Activated T-helper 9 cell treated with anti-CD3 and anti-CD28 coated beads, Interleukin-2, amount 50 U/mL, for 16 hours (primary cell): ENCODE results near the gene FNDC11.
A peak's percentile ranks its signal among the peaks of the same experiment; 100 is the strongest.
"Not testable (repeated sequence)": the region's sequence is repeated elsewhere in the genome, so short reads cannot be mapped to it uniquely, and the experiment has no call there.

ENCODE experiments used
- DNase-seq: peaks from one replicate; pipeline ENCODE4 v3.0.0-alpha.2; 2020; ENCODE audit warnings: low read depth

Gene FNDC11

DNA sequence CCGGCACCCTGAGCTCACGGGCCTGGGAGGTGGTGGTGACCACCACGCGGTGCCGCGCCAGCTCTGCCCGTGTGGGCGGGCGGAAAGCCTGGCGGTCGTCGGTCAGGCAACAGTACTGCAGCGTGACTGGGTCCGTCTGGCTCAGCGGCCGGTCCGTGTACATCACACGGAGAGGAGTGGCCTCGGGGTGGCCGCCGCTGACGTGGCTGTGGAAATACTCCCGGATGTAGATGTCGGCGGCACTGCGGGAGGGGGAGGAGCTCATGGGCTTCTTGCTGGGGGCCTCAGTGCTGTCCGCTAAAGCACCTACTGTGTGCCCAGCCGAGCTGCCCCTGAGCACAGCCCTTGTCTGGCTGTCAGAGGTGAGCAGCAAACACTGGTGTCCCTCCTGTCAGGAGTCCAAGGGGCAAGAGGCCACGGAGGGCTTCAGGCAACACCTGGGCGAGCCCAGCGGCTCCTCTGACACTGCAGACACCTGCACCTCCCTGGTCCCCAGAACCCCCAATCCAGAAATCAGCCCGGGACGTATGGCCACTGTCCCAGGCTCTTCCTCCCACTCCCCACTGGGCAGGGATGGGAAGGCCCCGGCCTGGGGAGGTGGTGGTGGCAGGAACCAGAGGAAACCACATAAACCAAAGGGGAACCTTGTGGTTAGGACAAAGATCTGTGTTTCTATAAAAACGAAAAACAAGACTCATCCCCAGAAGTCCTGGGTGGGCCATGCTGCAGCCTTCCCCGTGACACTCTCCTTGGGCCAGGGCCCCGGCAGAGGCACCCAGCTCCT, 13.6 kb downstream of the FNDC11 start:
- DNase-seq = no peak

DNA sequence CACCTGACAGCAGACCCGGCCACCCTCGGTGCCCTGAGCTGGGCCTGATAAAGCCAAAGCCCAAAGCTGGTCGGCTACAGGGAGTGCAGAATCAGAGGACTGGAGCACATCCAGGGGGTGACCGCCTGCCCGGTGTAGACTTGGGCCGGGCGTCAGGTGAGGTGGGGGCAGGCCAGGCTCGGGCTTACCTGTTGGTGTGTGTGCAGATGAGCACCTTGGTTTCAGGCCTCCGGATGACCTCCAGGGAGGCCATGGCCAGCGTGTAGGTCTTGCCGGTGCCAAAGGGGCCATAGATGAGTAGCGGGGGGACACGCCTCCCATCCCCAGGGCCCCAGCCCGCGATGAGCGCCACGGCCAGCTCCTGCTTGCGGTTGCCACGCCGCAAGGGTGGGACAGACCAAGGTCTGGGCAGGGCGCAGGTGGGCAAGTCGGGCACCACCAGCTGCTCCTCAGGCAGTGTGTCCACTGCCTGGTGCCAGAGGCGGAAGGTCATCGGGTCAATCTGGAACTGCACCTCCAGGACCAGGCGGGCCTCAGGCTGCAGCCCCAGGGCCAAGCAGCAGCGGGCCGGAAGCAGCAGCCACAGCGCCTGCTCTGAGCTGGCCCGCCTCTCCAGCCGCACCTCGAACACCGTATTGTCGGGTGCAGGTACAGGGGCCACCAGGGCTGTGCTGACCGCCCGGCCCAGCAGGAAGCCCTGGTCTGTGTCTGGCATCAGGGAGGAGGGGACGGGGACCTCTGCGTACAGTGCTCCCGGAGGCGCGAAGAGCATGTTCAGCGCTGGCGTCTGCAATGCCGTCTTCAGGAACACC, 14.4 kb downstream of the FNDC11 start:
- DNase-seq = no peak

DNA sequence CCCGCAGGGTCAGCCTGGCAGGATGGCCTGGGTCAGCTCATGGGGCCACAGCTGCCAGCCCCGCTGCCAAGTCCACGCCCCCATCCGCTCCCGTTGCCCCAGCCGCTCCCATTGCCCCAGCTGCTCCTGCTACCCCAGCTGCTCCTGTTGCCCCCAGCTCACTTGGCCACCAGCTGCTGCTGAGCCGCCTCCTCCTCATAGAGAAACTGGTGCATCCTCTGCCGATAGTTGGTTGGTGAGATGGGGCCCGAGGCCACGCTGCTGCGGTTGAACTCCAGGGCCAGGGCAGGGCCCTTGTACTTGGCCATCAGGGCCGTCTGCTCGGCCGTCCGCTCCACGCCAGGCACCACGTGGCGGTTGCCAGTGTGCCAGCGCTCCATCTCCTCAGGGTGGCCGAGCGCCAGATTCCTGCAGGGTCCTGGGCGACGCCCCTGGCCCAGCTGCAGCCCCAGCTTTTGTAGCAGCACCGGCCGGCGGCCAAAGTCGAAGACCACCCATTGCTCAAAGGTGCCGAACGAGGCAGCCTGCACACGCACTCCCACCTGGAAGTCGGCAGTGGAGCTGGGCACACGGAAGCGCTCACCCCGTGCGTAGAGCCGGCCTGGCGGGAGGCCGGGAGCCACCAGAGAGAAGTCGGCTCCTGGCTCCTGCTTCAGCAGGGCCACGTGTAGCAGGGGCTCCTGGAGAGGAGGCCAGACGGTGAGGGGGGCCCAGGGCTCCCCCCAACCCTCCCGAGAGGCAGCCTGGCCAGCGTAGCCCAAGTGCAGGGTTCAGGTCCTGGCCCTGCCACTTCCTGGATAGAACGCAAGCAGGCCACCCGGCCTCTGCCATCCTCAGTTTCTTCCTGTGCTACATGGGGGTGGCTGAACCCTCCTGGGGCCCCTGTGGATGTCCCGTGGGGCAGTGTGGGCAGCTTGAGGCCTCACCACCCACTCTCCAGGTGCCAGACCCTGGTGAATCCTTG, 15.3 kb downstream of the FNDC11 start:
- DNase-seq = no peak

GRCh38 chr20:63570281-63571086, 16.5 kb downstream of the FNDC11 start:
- no peak for DNase-seq

DNA sequence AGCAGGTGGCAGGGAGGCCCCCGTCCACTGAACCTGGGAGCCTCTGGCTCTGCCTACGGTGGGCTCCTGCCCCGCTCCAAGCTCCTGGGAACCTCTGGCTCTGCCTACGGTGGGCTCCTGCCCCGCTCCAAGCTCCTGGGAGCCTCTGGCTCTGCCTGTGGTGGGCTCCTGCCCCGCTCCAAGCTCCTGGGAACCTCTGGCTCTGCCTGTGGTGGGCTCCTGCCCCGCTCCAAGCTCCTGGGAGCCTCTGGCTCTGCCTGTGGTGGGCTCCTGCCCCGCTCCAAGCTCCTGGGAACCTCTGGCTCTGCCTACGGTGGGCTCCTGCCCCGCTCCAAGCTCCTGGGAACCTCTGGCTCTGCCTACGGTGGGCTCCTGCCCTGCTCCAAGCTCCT, 17.1 kb downstream of the FNDC11 start:
- not testable (repeated sequence) for DNase-seq

DNA sequence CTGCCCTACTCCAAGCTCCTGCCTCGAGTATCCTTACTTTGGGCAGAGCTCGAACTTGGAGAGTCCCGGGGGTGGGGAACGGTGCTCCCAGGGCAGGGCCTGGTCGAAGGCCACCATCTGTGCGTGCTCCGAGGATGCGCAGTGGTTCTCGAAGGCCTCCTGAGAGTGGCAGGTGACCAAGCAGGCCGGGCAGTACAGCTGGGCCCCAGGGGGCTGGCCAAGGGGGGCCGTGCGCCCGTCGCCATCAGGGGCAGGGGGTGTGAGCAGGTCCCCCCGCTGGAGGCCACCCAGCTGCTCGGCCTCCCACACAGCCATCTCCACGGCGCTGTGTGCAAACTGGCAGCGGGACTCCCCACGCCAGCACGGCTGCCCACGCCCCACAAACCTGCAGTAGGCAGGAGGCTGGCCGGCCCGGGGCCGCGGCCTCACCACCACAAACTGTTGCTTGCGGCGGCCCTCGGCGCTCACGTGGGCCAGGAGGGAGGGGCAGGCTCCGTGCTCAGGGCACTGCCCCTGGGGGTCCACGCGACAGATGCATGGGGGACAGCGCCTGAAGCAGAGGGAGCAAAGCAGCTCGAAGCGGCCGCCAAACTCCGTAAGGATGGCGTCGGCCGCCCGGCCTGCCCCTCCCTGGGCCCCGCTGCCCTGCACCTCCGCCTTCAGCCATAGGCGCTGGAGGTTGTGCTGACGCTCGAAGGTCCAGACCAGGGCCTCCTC, 18.3 kb downstream of the FNDC11 start:
- no peak for DNase-seq

GRCh38 chr20:63572788-63573646, 19.1 kb downstream of the FNDC11 start:
- DNase-seq = no peak

- DNase-seq = no peak
Measured at GRCh38 chr20:63573647-63574131, 19.7 kb downstream of the FNDC11 start.

- DNase-seq = peak; percentile 36
Measured at GRCh38 chr20:63574156-63574828, 20.3 kb downstream of the FNDC11 start, which contains the start of gene HELZ2. HELZ2 (minus strand) TSS chr20:63574239; CDS start chr20:63572385, 1,854 bp downstream.

- DNase-seq = no peak
Measured at GRCh38 chr20:63574829-63575743, 21.1 kb downstream of the FNDC11 start.

DNA sequence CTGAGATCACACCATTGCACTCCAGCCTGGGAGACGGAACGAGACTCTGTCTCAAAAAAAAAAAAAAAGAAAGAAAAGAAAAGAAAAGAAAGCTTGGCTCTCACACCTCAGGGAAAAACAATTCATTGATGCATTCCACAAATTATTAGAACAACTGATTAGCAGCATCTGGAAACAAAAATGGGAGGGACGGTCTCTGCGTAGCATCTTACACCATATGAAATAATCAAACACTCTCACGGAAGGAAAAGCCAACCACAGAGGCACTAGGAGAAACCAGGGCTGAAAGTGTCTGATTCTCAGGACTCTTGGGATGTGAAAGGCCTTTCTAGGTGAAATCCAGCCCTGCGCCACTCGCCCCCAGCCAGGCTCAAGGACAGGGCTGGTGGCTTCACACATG, 22.4 kb downstream of the FNDC11 start:
- no peak for DNase-seq

GRCh38 chr20:63577317-63577894, 23.4 kb downstream of the FNDC11 start:
- DNase-seq = no peak

DNA sequence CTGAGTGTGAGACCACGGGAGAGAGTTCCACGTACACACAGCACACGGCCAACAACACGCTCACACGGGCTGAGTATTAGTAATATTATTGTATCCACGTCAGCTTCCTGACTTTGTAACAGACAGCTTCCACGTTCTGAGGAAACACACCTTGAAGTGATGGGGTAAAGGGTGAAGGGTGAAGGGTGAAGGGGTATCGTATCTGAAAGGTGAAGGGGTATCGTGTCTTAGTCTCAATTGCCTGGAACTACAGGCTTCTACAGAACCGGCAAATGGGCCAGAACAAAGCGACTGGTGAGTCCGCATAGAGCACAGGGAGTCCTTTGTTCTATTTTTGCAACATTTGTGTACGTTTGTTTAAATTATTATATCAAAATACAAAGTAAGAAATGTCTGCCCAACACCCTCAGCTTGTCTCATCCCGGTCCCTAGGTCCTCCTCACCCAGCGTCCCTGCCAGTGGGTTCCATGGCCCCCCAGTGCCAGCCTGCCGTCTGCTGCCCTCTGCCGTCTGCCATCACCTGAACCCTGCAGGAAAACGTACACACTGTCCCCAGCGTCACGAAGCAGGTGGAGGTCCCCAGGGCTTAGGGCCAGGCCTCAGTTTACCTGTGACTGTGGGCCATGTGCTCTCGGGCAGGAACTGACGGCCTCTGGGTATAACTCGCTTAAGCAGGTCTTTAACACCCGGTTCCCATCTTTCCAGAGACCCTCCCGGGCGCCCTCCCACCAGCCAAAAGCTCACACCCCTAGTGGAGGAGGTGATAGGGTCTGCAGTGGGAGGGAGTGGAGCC, 24.5 kb downstream of the FNDC11 start:
- DNase-seq = no peak

GRCh38 chr20:63579017-63579694, 25.2 kb downstream of the FNDC11 start:
- DNase-seq = no peak

DNA sequence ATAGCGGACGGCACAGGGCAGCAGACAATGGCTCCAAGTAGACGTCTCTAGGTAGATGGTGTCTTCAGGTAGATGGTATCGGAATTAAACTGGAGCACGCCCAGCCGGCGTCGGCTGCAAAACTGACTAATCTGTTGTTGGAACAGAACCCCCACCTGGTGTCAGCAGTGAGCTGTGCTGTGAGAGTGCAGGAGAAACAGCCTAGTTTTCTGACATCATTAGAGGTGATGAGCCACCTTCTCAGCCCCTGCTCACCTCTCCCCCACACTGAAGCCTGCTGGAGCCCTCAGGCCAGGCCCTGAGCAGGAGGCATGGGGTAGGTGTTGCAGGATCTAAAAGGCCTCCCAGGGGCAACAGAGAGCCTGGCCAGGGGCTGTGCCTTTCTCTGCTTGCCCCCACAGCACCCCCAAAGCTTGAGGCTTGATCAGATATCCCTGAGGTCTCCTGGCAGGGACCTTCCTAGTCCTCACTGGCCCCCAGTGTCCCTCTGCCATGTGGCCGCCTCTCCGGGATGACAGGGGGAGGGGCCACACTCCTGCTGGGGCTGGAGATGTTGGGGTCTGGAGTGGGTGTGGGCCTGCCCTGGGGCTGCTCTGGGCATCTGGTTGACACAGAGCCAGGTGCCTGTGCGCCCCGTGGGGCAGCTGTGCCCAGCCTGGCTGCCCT, 27.0 kb downstream of the FNDC11 start:
- peak; percentile 51 for DNase-seq
